Measurements from ENCODE around the gene KIF17.

GRCh38 chr1:20730690-20731056 lies 12.9 kb upstream of the KIF17 start:
- TF ChIP-seq, protein P1, sequence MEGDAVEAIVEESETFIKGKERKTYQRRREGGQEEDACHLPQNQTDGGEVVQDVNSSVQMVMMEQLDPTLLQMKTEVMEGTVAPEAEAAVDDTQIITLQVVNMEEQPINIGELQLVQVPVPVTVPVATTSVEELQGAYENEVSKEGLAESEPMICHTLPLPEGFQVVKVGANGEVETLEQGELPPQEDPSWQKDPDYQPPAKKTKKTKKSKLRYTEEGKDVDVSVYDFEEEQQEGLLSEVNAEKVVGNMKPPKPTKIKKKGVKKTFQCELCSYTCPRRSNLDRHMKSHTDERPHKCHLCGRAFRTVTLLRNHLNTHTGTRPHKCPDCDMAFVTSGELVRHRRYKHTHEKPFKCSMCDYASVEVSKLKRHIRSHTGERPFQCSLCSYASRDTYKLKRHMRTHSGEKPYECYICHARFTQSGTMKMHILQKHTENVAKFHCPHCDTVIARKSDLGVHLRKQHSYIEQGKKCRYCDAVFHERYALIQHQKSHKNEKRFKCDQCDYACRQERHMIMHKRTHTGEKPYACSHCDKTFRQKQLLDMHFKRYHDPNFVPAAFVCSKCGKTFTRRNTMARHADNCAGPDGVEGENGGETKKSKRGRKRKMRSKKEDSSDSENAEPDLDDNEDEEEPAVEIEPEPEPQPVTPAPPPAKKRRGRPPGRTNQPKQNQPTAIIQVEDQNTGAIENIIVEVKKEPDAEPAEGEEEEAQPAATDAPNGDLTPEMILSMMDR (IDR thresholded peaks at IDR 0.05; ENCODE audit: insufficient read depth, low read depth, low read length) = no peak
- no peak for TF ChIP-seq EZH2 (IDR thresholded peaks at IDR 0.05; ENCODE audit: insufficient read depth, low read length)
